Activated CD4-positive, alpha-beta T cell treated with anti-CD3 and anti-CD28 coated beads, Interleukin-2, amount 50 U/mL, for 48 hours (primary cell): ENCODE measurements around the gene MAP4K3.

Source experiments
- DNase-seq, 2 experiments: peaks; one replicate each; pipeline ENCODE4 v3.0.0-alpha.2; 2020

The MAP4K3 gene

GRCh38 chr2:39443009-39443408, 5.9 kb upstream of the MAP4K3 start:
- DNase-seq, result no peak

GRCh38 chr2:39437522-39438296, 624 bp upstream of the MAP4K3 start:
- peak; percentile 30 to 49 for DNase-seq

- no peak for DNase-seq
These were observed 1.1 kb downstream of the MAP4K3 start for GRCh38 chr2:39435741-39436591.

- no peak for DNase-seq
These were observed 1.9 kb downstream of the MAP4K3 start for GRCh38 chr2:39435234-39435633.

- no peak for DNase-seq
These were observed 2.7 kb downstream of the MAP4K3 start for GRCh38 chr2:39434233-39434897.

- DNase-seq, result no peak
These were observed 3.4 kb downstream of the MAP4K3 start for GRCh38 chr2:39433586-39434195.

GRCh38 chr2:39432701-39433100, 4.4 kb downstream of the MAP4K3 start:
- DNase-seq, result no peak

GRCh38 chr2:39431592-39432316, 5.3 kb downstream of the MAP4K3 start:
- no peak for DNase-seq

- DNase-seq, result no peak
These were observed 7.3 kb downstream of the MAP4K3 start for GRCh38 chr2:39429746-39430145.

GRCh38 chr2:39424951-39425350, 12.1 kb downstream of the MAP4K3 start:
- no peak for DNase-seq

- no peak for DNase-seq
These were observed 14.4 kb downstream of the MAP4K3 start for GRCh38 chr2:39422700-39423099.

- no peak for DNase-seq
These were observed 15.7 kb downstream of the MAP4K3 start for GRCh38 chr2:39421354-39421753.

GRCh38 chr2:39419282-39420223, 17.5 kb downstream of the MAP4K3 start:
- no peak for DNase-seq

GRCh38 chr2:39418491-39418890, 18.6 kb downstream of the MAP4K3 start:
- DNase-seq, result no peak

- DNase-seq, result no peak
These were observed 20.9 kb downstream of the MAP4K3 start for GRCh38 chr2:39416140-39416539.

GRCh38 chr2:39413063-39413737, 23.9 kb downstream of the MAP4K3 start:
- DNase-seq, result no peak

- DNase-seq, result no peak
These were observed 25.7 kb downstream of the MAP4K3 start for GRCh38 chr2:39411181-39411944.

GRCh38 chr2:39409697-39410389, 27.2 kb downstream of the MAP4K3 start:
- no peak for DNase-seq
